Sigmoid colon (tissue), 7 donors: ENCODE data around the gene RBKS. TPM values are rescaled to one million over a fixed set of nuclear protein-coding genes. Genes with fewer than 3 reads are reported as not detected.
A peak's percentile ranks its signal among the peaks of the same experiment; 100 is the strongest.

Experiments used
- DNase-seq: peaks from one replicate; pipeline ENCODE4 v3.0.0-alpha.2; 2019
- H3K27ac ChIP-seq, 4 donors: fragments of 200-600 bp; sonication (generic); one replicate each; pipeline ENCODE4 v1.5.1; 2016 to 2019; ENCODE audit warnings: mild to moderate bottlenecking in 1 of 4
- H3K27me3 ChIP-seq, 3 donors: fragments of 200-600 bp; sonication (generic); one replicate each; pipeline ENCODE4 v1.5.1; 2019; ENCODE audit warnings: mild to moderate bottlenecking in 1 of 3
- H3K36me3 ChIP-seq, 4 donors: fragments of 200-600 bp; sonication (generic); one replicate each; pipeline ENCODE4 v1.5.1; 2016 to 2019
- H3K4me1 ChIP-seq, 4 donors: fragments of 200-600 bp; sonication (generic); one replicate each; pipeline ENCODE4 v1.5.1; 2017 to 2019
- H3K4me3 ChIP-seq, 4 donors: fragments of 200-600 bp; sonication (generic); one replicate each; pipeline ENCODE4 v1.5.1; 2017 to 2019; ENCODE audit warnings: mild to moderate bottlenecking in 2 of 4, moderate library complexity in 1 of 4
- H3K9me3 ChIP-seq, 4 donors: fragments of 200-600 bp in 3 of 4; sonication (generic) in 3 of 4; one replicate each; pipeline versions ENCODE4 v1.5.1 to v1.6.1; 2013 to 2019
- CTCF ChIP-seq, 4 experiments: fragments of 450-650 bp in 3 of 4; fragments of 200-600 bp in 1 of 4; IDR thresholded peaks; one replicate each; pipeline ENCODE4 v1.5.1; 2016 to 2019; ENCODE audit warnings: antibody characterized with exemption in 4 of 4, mild to moderate bottlenecking in 3 of 4, moderate library complexity in 2 of 4
- EP300 ChIP-seq, 4 donors: sonication (generic); formaldehyde crosslinking; IDR thresholded peaks; one replicate each; pipeline ENCODE4 v1.6.1; 2017; ENCODE audit warnings: antibody characterized with exemption in 4 of 4
- POLR2A ChIP-seq, 2 donors: fragments of 450-650 bp; IDR thresholded peaks; one replicate each; pipeline ENCODE4 v1.6.1; 2016; ENCODE audit warnings: antibody characterized with exemption in 2 of 2, mild to moderate bottlenecking in 2 of 2, moderate library complexity in 2 of 2
- POLR2AphosphoS5 ChIP-seq, 4 donors: sonication (generic); formaldehyde crosslinking; IDR thresholded peaks; one replicate each; pipeline ENCODE4 v1.6.1; 2017; ENCODE audit warnings: antibody characterized with exemption in 4 of 4
- WGBS, 2 donors: extraction: QIAGEN DNeasy Blood & Tissue Kit; methylation state at CpG; one replicate each; pipeline ENCODE4 v1.1.7; 2013; 5-methylcytosine and 5-hydroxymethylcytosine counted together
- intact Hi-C: fragments of 100-400 bp; cut with DNase I; formaldehyde crosslinking; loops from one replicate; pipeline ENCODE4 v1.15.1; 2023
- polyA plus RNA-seq, 3 donors: library from polyadenylated mRNA; stranded (reverse); fragments of 200-250 nt; gene quantifications; one replicate each; pipeline ENCODE4 v1.2.3, GENCODE V29; 2013
- total RNA-seq, 4 donors: library from RNA; depleted of rRNA; stranded (reverse); fragments of >200 nt; gene quantifications; one replicate each; pipeline ENCODE4 v1.1.0, GENCODE V29; 2016
- donor health status: healthy with polysubstance abuse.
- donor health status: Bipolar disorder and iron deficiency.
- donor health status: healthy.

The RBKS gene
- total and polyA plus RNA-seq, 7 donors: 0.55 to 28.0 (median 3.1) TPM

GRCh38 chr2:27844821-27845255 lies 45.3 kb downstream of the RBKS start:
- TF ChIP-seq EP300 (IDR thresholded peaks at IDR 0.05): peak in 2 of 4 donors; percentile 8 to 41
- TF ChIP-seq POLR2A (IDR thresholded peaks at IDR 0.05): no peak
- peak in 3 of 4 donors; percentile 37 to 65 (median 60) for TF ChIP-seq POLR2AphosphoS5 (IDR thresholded peaks at IDR 0.05)
- no peak for TF ChIP-seq CTCF (IDR thresholded peaks at IDR 0.05)
- no peak overlapping the region for H3K4me3 ChIP-seq
- H3K4me1 ChIP-seq: peaks cover 0 to 35% (median 12%) of the 10 kb centered on the region in 4 donors
- peak overlapping the region in 3 of 4 donors; percentile 18 to 77 (median 74) for H3K27ac ChIP-seq
- H3K27me3 ChIP-seq: no peaks in the 10 kb centered on the region
- no peaks in the 10 kb centered on the region for H3K9me3 ChIP-seq
- intact Hi-C loops: no loop called here
- no peaks in the 10 kb centered on the region for H3K36me3 ChIP-seq
- DNase-seq: no peak
- WGBS, 2 donors: 75 to 86% methylated on average over 4 of the region's 4 CpGs

DNA sequence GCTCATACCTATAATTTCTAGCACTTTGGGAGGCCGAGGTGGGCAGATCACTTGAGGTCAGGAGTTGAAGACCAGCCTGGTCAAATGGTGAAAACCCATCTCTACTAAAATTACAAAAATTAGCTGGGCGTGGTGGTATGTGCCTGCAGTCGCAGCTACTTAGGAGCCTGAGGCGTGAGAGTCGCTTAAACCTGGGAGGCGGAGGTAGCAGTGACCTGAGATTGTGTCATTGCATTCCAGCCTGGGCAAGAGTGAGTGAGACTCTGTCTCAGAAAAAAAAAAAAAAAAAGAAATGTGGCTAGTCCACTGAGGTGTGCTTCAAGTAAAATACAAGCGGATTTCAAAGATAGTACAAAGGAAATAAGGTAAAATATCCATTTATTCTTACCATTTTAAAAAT lies 46.2 kb downstream of the RBKS start:
- Histone ChIP-seq H3K27ac (peak overlapping the region in 3 of 4 donors; percentile 18 to 77 (median 74)), H3K36me3 (no peaks in the 10 kb centered on the region), H3K4me1 (peaks cover 0 to 39% (median 12%) of the 10 kb centered on the region in 4 donors), H3K4me3 (no peak overlapping the region), H3K9me3 (no peaks in the 10 kb centered on the region), H3K27me3 (no peaks in the 10 kb centered on the region)
- no peak for TF ChIP-seq POLR2A (IDR thresholded peaks at IDR 0.05)
- TF ChIP-seq POLR2AphosphoS5 (IDR thresholded peaks at IDR 0.05): no peak
- TF ChIP-seq EP300 (IDR thresholded peaks at IDR 0.05): no peak
- no peak for TF ChIP-seq CTCF (IDR thresholded peaks at IDR 0.05)
- no peak for DNase-seq
- intact Hi-C loops: no loop called here
- 95 to 98% methylated on average over 7 of the region's 7 CpGs for WGBS, 2 donors

GRCh38 chr2:27842894-27843293 lies 47.3 kb downstream of the RBKS start:
- Histone ChIP-seq H3K27me3 (no peaks in the 10 kb centered on the region), H3K4me1 (peaks cover 0 to 45% (median 12%) of the 10 kb centered on the region in 4 donors), H3K4me3 (no peak overlapping the region), H3K36me3 (no peaks in the 10 kb centered on the region), H3K9me3 (no peaks in the 10 kb centered on the region), H3K27ac (peak overlapping the region in 2 of 4 donors; percentile 74 to 77)
- no peak for TF ChIP-seq POLR2A (IDR thresholded peaks at IDR 0.05)
- no peak for TF ChIP-seq CTCF (IDR thresholded peaks at IDR 0.05)
- TF ChIP-seq POLR2AphosphoS5 (IDR thresholded peaks at IDR 0.05): no peak
- no peak for TF ChIP-seq EP300 (IDR thresholded peaks at IDR 0.05)
- 89 to 95% methylated on average over 5 of the region's 5 CpGs for WGBS, 2 donors
- intact Hi-C loops: no loop called here
- no peak for DNase-seq

- Histone ChIP-seq H3K4me3 (no peak overlapping the region), H3K27ac (peak overlapping the region in 2 of 4 donors; percentile 18 to 42), H3K36me3 (no peaks in the 10 kb centered on the region), H3K9me3 (no peaks in the 10 kb centered on the region), H3K27me3 (no peaks in the 10 kb centered on the region), H3K4me1 (peaks cover 0 to 28% (median 2%) of the 10 kb centered on the region in 4 donors)
- 69 to 74% methylated on average over 3 of the region's 3 CpGs for WGBS, 2 donors
- DNase-seq: no peak
- TF ChIP-seq CTCF (IDR thresholded peaks at IDR 0.05) (no peak), EP300 (IDR thresholded peaks at IDR 0.05) (no peak), POLR2AphosphoS5 (IDR thresholded peaks at IDR 0.05) (no peak), POLR2A (IDR thresholded peaks at IDR 0.05) (no peak)
- intact Hi-C loops: no loop called here
Measured at GRCh38 chr2:27839022-27839618, 51.1 kb downstream of the RBKS start.
